Liver (tissue), 9 donors: ENCODE data around the gene MCTP2. TPM values are rescaled to one million over a fixed set of nuclear protein-coding genes. Genes with fewer than 3 reads are reported as not detected.

Experiments used
- DNase-seq: peaks from one replicate; pipeline ENCODE4 v3.0.0-alpha.2; 2017; ENCODE audit warnings: low spot score
- H3K27ac ChIP-seq, 2 donors: one replicate each; pipeline ENCODE4 v1.7.0; 2013; ENCODE audit warnings: inconsistent platforms in 2 of 2, low read length in 2 of 2, control low read depth in 1 of 2, low read depth in 1 of 2, mild to moderate bottlenecking in 1 of 2
- H3K27me3 ChIP-seq, 4 donors: one replicate each; pipeline versions ENCODE4 v1.6.1 to v1.7.0; 2013; ENCODE audit warnings: low read length in 3 of 4, inconsistent platforms in 1 of 4, mild to moderate bottlenecking in 1 of 4, moderate library complexity in 1 of 4; ENCODE audit not compliant: control insufficient read depth in 4 of 4, insufficient read depth in 4 of 4
- H3K36me3 ChIP-seq, 4 donors: one replicate each; pipeline versions ENCODE4 v1.6.1 to v1.7.0; 2013; ENCODE audit warnings: low read length in 3 of 4, mild to moderate bottlenecking in 3 of 4, low read depth in 1 of 4, moderate library complexity in 1 of 4; ENCODE audit not compliant: control insufficient read depth in 4 of 4, insufficient read depth in 3 of 4
- H3K4me1 ChIP-seq, 4 donors: one replicate each; pipeline versions ENCODE4 v1.6.1 to v1.7.0; 2013; ENCODE audit warnings: low read length in 3 of 4, mild to moderate bottlenecking in 3 of 4, moderate library complexity in 1 of 4; ENCODE audit not compliant: control insufficient read depth in 4 of 4, insufficient read depth in 4 of 4
- H3K4me3 ChIP-seq, 3 donors: one replicate each; pipeline versions ENCODE4 v1.6.1 to v1.7.0; 2013; ENCODE audit warnings: low read length in 3 of 3, control low read depth in 1 of 3, low read depth in 1 of 3, mild to moderate bottlenecking in 1 of 3
- H3K9ac ChIP-seq, 2 donors: one replicate each; pipeline ENCODE4 v1.7.0; 2013; ENCODE audit warnings: low read length in 2 of 2, mild to moderate bottlenecking in 2 of 2, moderate library complexity in 2 of 2, control low read depth in 1 of 2, low read depth in 1 of 2
- H3K9me3 ChIP-seq, 4 donors: one replicate each; pipeline versions ENCODE4 v1.6.1 to v1.7.0; 2013; ENCODE audit warnings: low read length in 3 of 4; ENCODE audit not compliant: control insufficient read depth in 4 of 4
- EGR1 ChIP-seq, 2 donors: IDR thresholded peaks; 2 replicates each; pipeline ENCODE4 v1.6.1; 2016 to 2018; ENCODE audit warnings: antibody characterized with exemption in 2 of 2, low read depth in 2 of 2
- FOXA1 ChIP-seq: IDR thresholded peaks from 2 replicates; pipeline ENCODE4 v1.6.1; 2016; ENCODE audit warnings: antibody characterized with exemption
- FOXA2 ChIP-seq: IDR thresholded peaks from 2 replicates; pipeline ENCODE4 v1.6.1; 2016; ENCODE audit warnings: antibody characterized with exemption
- GABPA ChIP-seq, 2 donors: IDR thresholded peaks in 1 of 2; conservative IDR thresholded peaks in 1 of 2; 2 replicates each; pipeline ENCODE4 v1.6.1; 2016; ENCODE audit warnings: antibody characterized with exemption in 2 of 2, mild to moderate bottlenecking in 1 of 2, moderate library complexity in 1 of 2
- HNF4A ChIP-seq, 2 donors: conservative IDR thresholded peaks; 2 replicates each; pipeline ENCODE4 v1.6.1; 2016; ENCODE audit warnings: antibody characterized with exemption in 2 of 2, mild to moderate bottlenecking in 2 of 2
- HNF4G ChIP-seq: IDR thresholded peaks from 2 replicates; pipeline ENCODE4 v1.6.1; 2016; ENCODE audit warnings: antibody characterized with exemption
- JUND ChIP-seq, 2 donors: IDR thresholded peaks; 2 replicates each; pipeline ENCODE4 v1.6.1; 2016; ENCODE audit warnings: antibody characterized with exemption in 2 of 2
- MAX ChIP-seq: IDR thresholded peaks from 2 replicates; pipeline ENCODE4 v1.6.1; 2016; ENCODE audit warnings: antibody characterized with exemption
- NR2F2 ChIP-seq: IDR thresholded peaks from 2 replicates; pipeline ENCODE4 v1.6.1; 2016; ENCODE audit warnings: antibody characterized with exemption
- RAD21 ChIP-seq, 2 donors: IDR thresholded peaks; 2 replicates each; pipeline ENCODE4 v1.6.1; 2016; ENCODE audit warnings: antibody characterized with exemption in 2 of 2, mild to moderate bottlenecking in 2 of 2
- REST ChIP-seq: IDR thresholded peaks from 2 replicates; pipeline ENCODE4 v1.6.1; 2016; ENCODE audit warnings: antibody characterized with exemption, mild to moderate bottlenecking
- RXRA ChIP-seq, 2 donors: IDR thresholded peaks; 2 replicates each; pipeline ENCODE4 v1.6.1; 2017 to 2018; ENCODE audit warnings: antibody characterized with exemption in 2 of 2, mild to moderate bottlenecking in 1 of 2
- SP1 ChIP-seq: IDR thresholded peaks from 2 replicates; pipeline ENCODE4 v1.6.1; 2018; ENCODE audit warnings: antibody characterized with exemption, mild to moderate bottlenecking
- TAF1 ChIP-seq: conservative IDR thresholded peaks from 2 replicates; pipeline ENCODE4 v1.6.1; 2016; ENCODE audit warnings: antibody characterized with exemption, mild to moderate bottlenecking
- YY1 ChIP-seq: IDR thresholded peaks from 2 replicates; pipeline ENCODE4 v1.6.1; 2016; ENCODE audit warnings: antibody characterized with exemption, mild to moderate bottlenecking
- ZBTB33 ChIP-seq: IDR thresholded peaks from 2 replicates; pipeline ENCODE4 v1.6.1; 2016; ENCODE audit warnings: antibody characterized with exemption
- WGBS: extraction: QIAGEN DNeasy Blood & Tissue Kit; methylation state at CpG from one replicate; pipeline ENCODE4 v1.1.7; 2013; 5-methylcytosine and 5-hydroxymethylcytosine counted together
- polyA plus RNA-seq, 2 donors: library from polyadenylated mRNA; stranded (reverse) in 1 of 2; unstranded in 1 of 2; fragments of 200-250 nt in 1 of 2; fragments of >200 nt in 1 of 2; fragmentation: Nextera tagmentation in 1 of 2; extraction: Ambion mirVana in 1 of 2; gene quantifications; one replicate each; pipeline versions ENCODE4 v1.2.1 to v1.2.3, GENCODE V29; 2013 to 2015
- total RNA-seq, 2 donors: library from RNA; depleted of rRNA; stranded (reverse); fragments of >200 nt; gene quantifications; one replicate each; pipeline ENCODE4 v1.2.3, GENCODE V29; 2014
- donor health status: healthy.
- donor health status: healthy.
- donor health status: healthy.
- donor health status: healthy.
- donor health status: healthy.

The MCTP2 gene
- total and polyA plus RNA-seq, 4 donors = 0.43 to 9.9 (median 3.5) TPM

- H3K4me3 ChIP-seq = no peak overlapping the region
- no peaks in the 10 kb centered on the region for H3K4me1 ChIP-seq
- no peaks in the 10 kb centered on the region for H3K36me3 ChIP-seq
- H3K9me3 ChIP-seq = no peaks in the 10 kb centered on the region
- H3K27ac ChIP-seq = no peak overlapping the region
- TF ChIP-seq REST = no peak
- TF ChIP-seq GABPA (IDR thresholded peaks at IDR 0.05 in 1 of 2, conservative IDR thresholded peaks at IDR 0.05 in 1 of 2) = no peak
- no peak for TF ChIP-seq NR2F2
- no peak for TF ChIP-seq MAX
- TF ChIP-seq HNF4A (conservative IDR thresholded peaks at IDR 0.05) = no peak
- no peak for TF ChIP-seq RAD21 (IDR thresholded peaks at IDR 0.05)
- no peak for TF ChIP-seq SP1
- no peak for TF ChIP-seq HNF4G
- no peak for TF ChIP-seq TAF1
- no peak for TF ChIP-seq RXRA (IDR thresholded peaks at IDR 0.05)
- no peak for TF ChIP-seq EGR1 (IDR thresholded peaks at IDR 0.05; ENCODE audit: low read depth in 2 of 2)
- no peak for TF ChIP-seq YY1
- TF ChIP-seq FOXA2 = no peak
- TF ChIP-seq FOXA1 = no peak
- TF ChIP-seq JUND (IDR thresholded peaks at IDR 0.05) = no peak
- 78% methylated on average over 4 of the region's 4 CpGs for WGBS
- H3K27me3 ChIP-seq = no peaks in the 10 kb centered on the region
- H3K9ac ChIP-seq = no peak overlapping the region
- no peak for DNase-seq
Observed at GRCh38 chr15:94265009-94265408, 33.6 kb downstream of the MCTP2 start.

- TF ChIP-seq ZBTB33 (no peak), YY1 (no peak), FOXA2 (no peak), RAD21 (IDR thresholded peaks at IDR 0.05) (no peak), REST (no peak), EGR1 (IDR thresholded peaks at IDR 0.05; ENCODE audit: low read depth in 2 of 2) (no peak), TAF1 (no peak), NR2F2 (no peak), FOXA1 (no peak)
- no peaks in the 10 kb centered on the region for H3K27me3 ChIP-seq
- H3K27ac ChIP-seq = no peak overlapping the region
- DNase-seq = no peak
- no peak overlapping the region for H3K9ac ChIP-seq
- 72% methylated on average over 6 of the region's 6 CpGs for WGBS
- H3K9me3 ChIP-seq = no peaks in the 10 kb centered on the region
- no peak overlapping the region for H3K4me3 ChIP-seq
- no peaks in the 10 kb centered on the region for H3K4me1 ChIP-seq
- H3K36me3 ChIP-seq = no peaks in the 10 kb centered on the region
Observed at GRCh38 chr15:94265982-94266381, 34.6 kb downstream of the MCTP2 start.
